ENCODE results near the gene EBF4. TPM values are rescaled to one million over a fixed set of nuclear protein-coding genes. Genes with fewer than 3 reads are reported as not detected.

The EBF4 gene
- total RNA-seq, 4 donors from 2014 or later = 7.1 to 69.5 (median 21.7) TPM

- TF ChIP-seq POLR2A (IDR thresholded peaks at IDR 0.05) (no peak), CTCF (IDR thresholded peaks at IDR 0.05) (no peak)
- intact Hi-C loops (cut with DNase I; ENCODE audit: low total_unique reads) = no loop called here
- H3K27me3 ChIP-seq = no peaks in the 10 kb centered on the region
- no peak for DNase-seq
- H3K4me1 ChIP-seq = peaks cover 4 to 10% of the 10 kb centered on the region in 2 donors
- H3K27ac ChIP-seq = peak overlapping the region in 1 of 2 donors; percentile 79
- no peaks in the 10 kb centered on the region for H3K36me3 ChIP-seq
- H3K4me3 ChIP-seq = peak overlapping the region; percentile 72 to 84
- no peaks in the 10 kb centered on the region for H3K9me3 ChIP-seq
Observed at GRCh38 chr20:2653556-2654383, 38.8 kb upstream of the EBF4 start.

GRCh38 chr20:2654384-2654822 is 38.2 kb upstream of the EBF4 start:
- Histone ChIP-seq H3K9me3 (no peaks in the 10 kb centered on the region), H3K27ac (no peak overlapping the region), H3K27me3 (no peaks in the 10 kb centered on the region), H3K4me3 (no peak overlapping the region), H3K36me3 (no peaks in the 10 kb centered on the region), H3K4me1 (peaks cover 4 to 10% of the 10 kb centered on the region in 2 donors)
- DNase-seq = no peak
- intact Hi-C loops (cut with DNase I; ENCODE audit: low total_unique reads) = no loop called here
- no peak for TF ChIP-seq POLR2A (IDR thresholded peaks at IDR 0.05)
- TF ChIP-seq CTCF (IDR thresholded peaks at IDR 0.05) = no peak

DNA sequence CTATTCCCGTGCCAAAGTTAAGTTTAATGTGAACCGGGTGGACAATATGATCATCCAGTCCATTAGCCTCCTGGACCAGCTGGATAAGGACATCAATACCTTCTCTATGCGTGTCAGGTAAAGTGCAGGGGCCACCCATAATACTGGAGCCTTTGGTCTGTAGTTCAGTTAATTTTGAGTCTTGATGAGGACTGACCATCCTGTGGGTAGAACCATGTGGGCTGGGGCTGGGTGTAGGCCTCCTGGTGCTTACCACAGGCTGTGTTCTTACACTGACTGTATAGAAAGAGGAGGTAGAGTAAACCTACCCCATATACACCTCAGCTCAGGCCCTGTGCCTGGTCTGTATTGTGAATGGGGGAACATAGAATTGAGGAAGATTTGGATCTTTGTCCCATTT is 37.7 kb upstream of the EBF4 start:
- no peak for DNase-seq
- H3K27me3 ChIP-seq = no peaks in the 10 kb centered on the region
- peaks cover 4 to 10% of the 10 kb centered on the region in 2 donors for H3K4me1 ChIP-seq
- TF ChIP-seq CTCF (IDR thresholded peaks at IDR 0.05) = no peak
- TF ChIP-seq POLR2A (IDR thresholded peaks at IDR 0.05) = no peak
- no peak overlapping the region for H3K27ac ChIP-seq
- H3K9me3 ChIP-seq = no peaks in the 10 kb centered on the region
- intact Hi-C loops (cut with DNase I; ENCODE audit: low total_unique reads) = no loop called here
- H3K4me3 ChIP-seq = no peak overlapping the region
- no peaks in the 10 kb centered on the region for H3K36me3 ChIP-seq

DNA sequence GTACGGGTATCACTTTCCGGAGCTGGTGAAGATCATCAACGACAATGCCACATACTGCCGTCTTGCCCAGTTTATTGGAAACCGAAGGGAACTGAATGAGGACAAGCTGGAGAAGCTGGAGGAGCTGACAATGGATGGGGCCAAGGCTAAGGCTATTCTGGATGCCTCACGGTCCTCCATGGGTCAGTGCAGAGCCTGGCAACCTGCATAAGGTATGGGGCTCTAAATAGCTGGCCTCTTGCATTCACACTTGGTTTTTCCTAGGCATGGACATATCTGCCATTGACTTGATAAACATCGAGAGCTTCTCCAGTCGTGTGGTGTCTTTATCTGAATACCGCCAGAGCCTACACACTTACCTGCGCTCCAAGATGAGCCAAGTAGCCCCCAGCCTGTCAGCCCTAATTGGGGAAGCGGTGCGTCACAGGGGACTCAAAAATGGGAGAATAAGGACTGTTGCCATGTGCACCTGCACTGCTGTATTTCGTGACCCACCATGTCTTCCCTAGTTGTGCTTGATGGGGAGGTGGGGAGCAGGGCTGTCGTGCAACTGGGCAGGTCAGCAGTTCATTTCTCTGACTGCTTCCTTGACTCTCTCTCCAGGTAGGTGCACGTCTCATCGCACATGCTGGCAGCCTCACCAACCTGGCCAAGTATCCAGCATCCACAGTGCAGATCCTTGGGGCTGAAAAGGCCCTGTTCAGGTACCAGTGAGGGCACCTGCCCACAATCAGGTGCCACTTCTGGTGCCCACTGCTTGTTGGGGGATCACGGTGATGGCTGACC is 37.1 kb upstream of the EBF4 start:
- no peak for DNase-seq
- Histone ChIP-seq H3K9me3 (no peaks in the 10 kb centered on the region), H3K27ac (no peak overlapping the region), H3K4me1 (peaks cover 4 to 10% of the 10 kb centered on the region in 2 donors), H3K4me3 (no peak overlapping the region), H3K27me3 (no peaks in the 10 kb centered on the region), H3K36me3 (no peaks in the 10 kb centered on the region)
- TF ChIP-seq CTCF (IDR thresholded peaks at IDR 0.05) = no peak
- TF ChIP-seq POLR2A (IDR thresholded peaks at IDR 0.05) = no peak
- intact Hi-C loops (cut with DNase I; ENCODE audit: low total_unique reads) = no loop called here

All from uterus (tissue), 4 donors.